RWPE2 (cell line): Measurements from ENCODE around the gene GRB10.

Source experiments
- ATAC-seq: fragments of 200-7000 bp; cut with Tn5 transposase; 3 replicates; pipeline ENCODE4 v1.9.1; 2021; ENCODE audit warnings: low read depth
- DNase-seq: peaks from one replicate; pipeline ENCODE4 v3.0.0-alpha.2; 2020; ENCODE audit warnings: low spot score
- H3K27ac ChIP-seq: fragments of 450-650 bp; 2 replicates; pipeline ENCODE4 v1.5.1; 2017; ENCODE audit warnings: mild to moderate bottlenecking; ENCODE audit not compliant: poor library complexity, severe bottlenecking
- H3K27me3 ChIP-seq: fragments of 250-450 bp; sonication (Bioruptor Pico); 2 replicates; pipeline ENCODE4 v1.5.1; 2021; ENCODE audit warnings: mild to moderate bottlenecking, moderate library complexity; ENCODE audit not compliant: insufficient read depth, poor library complexity, severe bottlenecking
- H3K36me3 ChIP-seq: fragments of 250-450 bp; sonication (Bioruptor Pico); 2 replicates; pipeline ENCODE4 v1.5.1; 2020; ENCODE audit warnings: low read depth, mild to moderate bottlenecking, moderate library complexity
- H3K4me1 ChIP-seq: fragments of 250-450 bp; sonication (Bioruptor Pico); 2 replicates; pipeline ENCODE4 v1.5.1; 2021; ENCODE audit warnings: mild to moderate bottlenecking, moderate library complexity; ENCODE audit not compliant: insufficient read depth, poor library complexity, severe bottlenecking
- H3K4me3 ChIP-seq: fragments of 250-450 bp; sonication (Bioruptor Pico); 2 replicates; pipeline ENCODE4 v1.5.1; 2021; ENCODE audit warnings: mild to moderate bottlenecking, moderate library complexity; ENCODE audit not compliant: severe bottlenecking
- H3K9me3 ChIP-seq: fragments of 250-450 bp; sonication (Bioruptor Pico); 2 replicates; pipeline ENCODE4 v1.5.1; 2021; ENCODE audit warnings: mild to moderate bottlenecking, moderate library complexity; ENCODE audit not compliant: severe bottlenecking
- TF ChIP-seq, protein P1 (sequence below): fragments of 450-650 bp; IDR thresholded peaks from one replicate; pipeline ENCODE4 v1.5.1; 2017; ENCODE audit warnings: mild to moderate bottlenecking, moderate library complexity; ENCODE audit not compliant: poor library complexity, severe bottlenecking

The GRB10 gene

DNA sequence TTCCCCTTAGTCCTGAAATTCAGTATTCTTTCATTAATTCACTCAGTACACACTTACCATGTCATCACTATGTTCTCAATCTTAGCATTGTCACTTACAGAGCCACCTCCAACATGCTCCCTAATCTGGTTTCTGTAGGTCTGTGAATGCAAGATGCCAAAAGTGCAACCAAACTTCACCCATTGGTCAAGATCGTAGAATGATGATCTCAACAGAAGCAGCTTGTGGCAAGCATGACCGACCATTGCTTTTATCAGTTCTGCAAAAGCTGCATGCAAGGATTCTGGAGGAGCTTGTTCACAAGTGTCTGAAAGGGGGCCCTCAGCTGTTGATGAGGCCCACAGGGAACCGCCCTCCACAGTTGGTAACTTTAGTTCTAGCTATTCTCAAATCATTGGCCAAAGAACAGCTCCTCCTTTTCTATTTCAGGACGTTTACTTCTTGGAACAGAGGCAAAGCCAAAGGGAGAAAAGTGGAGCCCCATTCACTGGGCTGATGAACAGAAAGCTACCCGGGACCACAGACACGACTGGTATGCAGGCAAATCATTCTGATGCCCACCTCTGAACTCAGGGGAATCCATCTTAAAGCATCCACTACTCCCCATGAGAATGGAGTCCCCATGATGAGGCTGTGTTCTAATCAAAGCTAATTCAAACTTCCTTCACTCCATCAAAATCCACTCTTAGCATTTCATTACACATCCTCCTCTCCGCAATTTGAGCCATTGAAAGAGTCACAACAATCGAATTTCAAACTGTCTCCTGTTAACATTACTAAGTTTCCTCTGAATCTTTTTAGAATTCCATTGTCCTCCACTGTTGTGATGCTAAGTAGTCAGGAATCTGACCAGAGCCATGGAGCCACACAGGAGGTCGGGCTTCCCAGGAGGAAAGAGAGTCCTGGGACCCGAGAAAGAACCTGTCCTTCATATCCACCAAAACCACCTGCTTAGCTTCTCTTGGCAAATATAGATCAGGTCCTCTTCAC is 13.9 kb downstream of the GRB10 start:
- TF ChIP-seq, protein P1, sequence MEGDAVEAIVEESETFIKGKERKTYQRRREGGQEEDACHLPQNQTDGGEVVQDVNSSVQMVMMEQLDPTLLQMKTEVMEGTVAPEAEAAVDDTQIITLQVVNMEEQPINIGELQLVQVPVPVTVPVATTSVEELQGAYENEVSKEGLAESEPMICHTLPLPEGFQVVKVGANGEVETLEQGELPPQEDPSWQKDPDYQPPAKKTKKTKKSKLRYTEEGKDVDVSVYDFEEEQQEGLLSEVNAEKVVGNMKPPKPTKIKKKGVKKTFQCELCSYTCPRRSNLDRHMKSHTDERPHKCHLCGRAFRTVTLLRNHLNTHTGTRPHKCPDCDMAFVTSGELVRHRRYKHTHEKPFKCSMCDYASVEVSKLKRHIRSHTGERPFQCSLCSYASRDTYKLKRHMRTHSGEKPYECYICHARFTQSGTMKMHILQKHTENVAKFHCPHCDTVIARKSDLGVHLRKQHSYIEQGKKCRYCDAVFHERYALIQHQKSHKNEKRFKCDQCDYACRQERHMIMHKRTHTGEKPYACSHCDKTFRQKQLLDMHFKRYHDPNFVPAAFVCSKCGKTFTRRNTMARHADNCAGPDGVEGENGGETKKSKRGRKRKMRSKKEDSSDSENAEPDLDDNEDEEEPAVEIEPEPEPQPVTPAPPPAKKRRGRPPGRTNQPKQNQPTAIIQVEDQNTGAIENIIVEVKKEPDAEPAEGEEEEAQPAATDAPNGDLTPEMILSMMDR: no peak
- DNase-seq: no peak
- no peak overlapping the region for H3K4me3 ChIP-seq
- no peaks in the 10 kb centered on the region for H3K36me3 ChIP-seq
- peaks cover 6% of the 10 kb centered on the region for H3K4me1 ChIP-seq
- no peak for ATAC-seq
- H3K9me3 ChIP-seq: no peaks in the 10 kb centered on the region
- H3K27me3 ChIP-seq: no peaks in the 10 kb centered on the region
- no peak overlapping the region for H3K27ac ChIP-seq

DNA sequence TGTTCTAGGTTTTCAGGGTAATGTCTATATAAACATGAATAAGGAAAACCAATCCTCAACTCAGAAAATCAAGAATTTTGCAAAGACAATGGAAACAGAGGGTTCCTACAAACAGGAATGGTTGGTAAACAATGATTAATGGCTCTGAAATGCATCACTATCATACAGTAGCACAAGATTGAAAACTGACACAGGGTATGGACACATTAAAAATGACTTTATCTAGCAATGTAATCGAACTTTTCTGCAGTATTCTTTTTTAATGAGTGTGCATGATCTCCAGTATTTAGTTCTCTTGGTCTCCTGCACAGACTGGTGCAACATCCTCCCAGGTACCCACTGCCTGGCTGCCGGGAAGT is 15.9 kb downstream of the GRB10 start:
- H3K27me3 ChIP-seq: no peaks in the 10 kb centered on the region
- DNase-seq (no peak), ATAC-seq (peak; percentile 65)
- peaks cover under 1% of the 10 kb centered on the region; the same call in 1 of the 2 replicates for H3K36me3 ChIP-seq
- peaks cover 13% of the 10 kb centered on the region for H3K4me1 ChIP-seq
- H3K27ac ChIP-seq: no peak overlapping the region
- TF ChIP-seq, protein P1: no peak
- no peaks in the 10 kb centered on the region for H3K9me3 ChIP-seq
- H3K4me3 ChIP-seq: no peak overlapping the region

DNA sequence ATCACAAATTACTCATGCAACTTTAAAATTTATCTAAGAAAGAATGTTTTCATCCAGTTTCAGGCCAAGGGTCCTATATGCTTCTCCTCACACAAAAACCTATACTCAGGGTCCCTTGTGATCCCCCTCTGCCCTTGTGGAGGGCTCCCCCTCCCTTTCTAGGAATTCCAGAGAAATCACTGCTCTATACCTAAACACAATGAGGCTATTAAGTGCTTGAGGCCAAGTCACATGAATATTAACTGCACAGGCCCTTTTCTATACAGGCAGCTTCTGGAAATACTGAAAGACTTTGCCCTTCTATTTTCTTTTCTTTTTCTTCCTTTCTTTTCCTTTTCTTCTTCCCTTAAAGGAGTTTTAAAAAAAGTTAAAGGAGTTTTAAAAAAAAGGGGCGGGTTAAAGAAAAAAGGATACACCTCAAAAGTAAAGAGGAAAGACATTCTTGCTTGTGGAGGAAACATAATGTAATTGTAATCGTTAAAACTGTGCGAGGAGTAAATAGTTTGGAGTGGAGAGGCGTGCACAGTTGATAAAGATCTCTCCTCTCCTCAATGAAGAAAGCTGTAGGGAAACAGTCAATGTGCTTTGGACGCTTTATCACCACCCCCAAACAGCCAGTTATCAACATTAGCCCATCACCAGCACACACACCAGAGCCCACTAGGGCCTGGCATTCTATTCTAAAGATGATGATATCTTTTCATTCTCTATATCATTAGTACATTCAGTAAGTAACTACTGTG is 16.4 kb downstream of the GRB10 start:
- no peak for ATAC-seq
- Histone ChIP-seq H3K9me3 (no peaks in the 10 kb centered on the region), H3K4me3 (no peak overlapping the region), H3K27ac (no peak overlapping the region), H3K4me1 (peaks cover 13% of the 10 kb centered on the region), H3K27me3 (no peaks in the 10 kb centered on the region), H3K36me3 (peaks cover 5% of the 10 kb centered on the region)
- DNase-seq: no peak
- TF ChIP-seq, protein P1: no peak

DNA sequence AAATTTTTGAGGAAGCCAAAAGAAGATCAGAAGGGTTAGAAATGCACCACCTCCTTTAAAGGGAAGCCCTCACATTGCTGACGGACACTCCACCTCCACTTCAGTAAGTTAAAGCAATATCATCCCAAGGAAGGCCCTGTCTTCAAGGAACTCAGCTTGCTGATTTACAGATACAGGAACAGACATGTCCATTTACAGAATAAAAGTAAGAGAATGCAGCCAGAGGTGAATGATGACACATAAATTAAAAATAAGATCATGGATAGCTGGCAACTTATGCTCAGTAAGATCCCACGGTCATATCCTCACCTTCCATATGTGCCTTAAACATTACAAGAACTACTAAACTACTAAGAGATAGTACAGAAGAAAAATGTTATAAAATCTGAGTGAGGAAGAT is 20.4 kb downstream of the GRB10 start:
- H3K9me3 ChIP-seq: no peaks in the 10 kb centered on the region
- no peak for DNase-seq
- ATAC-seq: peak; percentile 66
- TF ChIP-seq, protein P1: no peak
- no peaks in the 10 kb centered on the region for H3K27me3 ChIP-seq
- peaks cover 10% of the 10 kb centered on the region for H3K36me3 ChIP-seq
- no peak overlapping the region for H3K4me3 ChIP-seq
- peaks cover 13% of the 10 kb centered on the region for H3K4me1 ChIP-seq
- peak overlapping the region; percentile 9 for H3K27ac ChIP-seq
